ENCODE results near the gene SLC38A1. TPM values are rescaled to one million over a fixed set of nuclear protein-coding genes. Genes with fewer than 3 reads are reported as not detected.

Gene SLC38A1
- total RNA-seq, 1 donor from 2014 or later = 58.5 TPM

- H3K27ac ChIP-seq = no peak overlapping the region
- H3K36me3 ChIP-seq = no peaks in the 10 kb centered on the region
- TF ChIP-seq, protein P1, sequence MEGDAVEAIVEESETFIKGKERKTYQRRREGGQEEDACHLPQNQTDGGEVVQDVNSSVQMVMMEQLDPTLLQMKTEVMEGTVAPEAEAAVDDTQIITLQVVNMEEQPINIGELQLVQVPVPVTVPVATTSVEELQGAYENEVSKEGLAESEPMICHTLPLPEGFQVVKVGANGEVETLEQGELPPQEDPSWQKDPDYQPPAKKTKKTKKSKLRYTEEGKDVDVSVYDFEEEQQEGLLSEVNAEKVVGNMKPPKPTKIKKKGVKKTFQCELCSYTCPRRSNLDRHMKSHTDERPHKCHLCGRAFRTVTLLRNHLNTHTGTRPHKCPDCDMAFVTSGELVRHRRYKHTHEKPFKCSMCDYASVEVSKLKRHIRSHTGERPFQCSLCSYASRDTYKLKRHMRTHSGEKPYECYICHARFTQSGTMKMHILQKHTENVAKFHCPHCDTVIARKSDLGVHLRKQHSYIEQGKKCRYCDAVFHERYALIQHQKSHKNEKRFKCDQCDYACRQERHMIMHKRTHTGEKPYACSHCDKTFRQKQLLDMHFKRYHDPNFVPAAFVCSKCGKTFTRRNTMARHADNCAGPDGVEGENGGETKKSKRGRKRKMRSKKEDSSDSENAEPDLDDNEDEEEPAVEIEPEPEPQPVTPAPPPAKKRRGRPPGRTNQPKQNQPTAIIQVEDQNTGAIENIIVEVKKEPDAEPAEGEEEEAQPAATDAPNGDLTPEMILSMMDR (IDR thresholded peaks at IDR 0.05) = no peak
- no peak overlapping the region for H3K4me3 ChIP-seq
- no peaks in the 10 kb centered on the region for H3K27me3 ChIP-seq
- ATAC-seq = no peak
- no peak for DNase-seq
- H3K9me3 ChIP-seq = no peaks in the 10 kb centered on the region
- H3K4me1 ChIP-seq = no peaks in the 10 kb centered on the region
- intact Hi-C loops (cut with DNase I) = no loop called here
Observed at GRCh38 chr12:46238821-46239220, 30.0 kb downstream of the SLC38A1 start.

DNA sequence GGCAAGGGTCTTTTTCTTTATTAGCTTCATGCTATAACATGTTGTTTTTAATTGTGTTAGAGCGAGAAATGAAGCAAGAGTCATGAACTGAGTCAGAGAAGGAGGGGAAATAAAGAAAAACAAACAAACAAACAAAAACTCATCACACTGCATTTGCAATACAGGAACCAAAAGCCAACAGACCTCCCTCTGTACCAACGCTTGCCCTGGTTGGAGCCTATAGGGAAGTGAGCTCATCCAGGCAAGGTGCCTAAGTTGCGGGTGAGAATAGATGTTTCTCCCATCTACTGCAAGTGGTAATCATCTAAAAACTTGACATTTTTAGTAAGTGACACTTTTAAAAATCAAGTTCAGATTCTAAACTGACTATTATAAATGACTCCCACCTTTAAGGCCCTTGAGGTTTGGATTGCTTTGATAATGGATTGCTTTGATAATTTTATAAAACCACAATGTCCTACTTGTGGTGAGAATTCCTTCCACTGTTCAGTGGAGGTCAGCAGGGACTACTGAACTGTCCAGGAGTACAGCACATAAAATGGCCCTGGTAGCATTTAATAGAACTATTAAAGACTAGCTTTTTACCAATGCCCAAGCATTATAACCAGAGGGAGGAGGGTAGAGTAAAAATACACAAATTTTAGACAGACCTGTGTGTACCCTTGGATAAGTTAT lies 31.3 kb downstream of the SLC38A1 start:
- DNase-seq (no peak), ATAC-seq (peak; percentile 55)
- TF ChIP-seq, protein P1 (IDR thresholded peaks at IDR 0.05) = no peak
- Histone ChIP-seq H3K27me3 (no peaks in the 10 kb centered on the region), H3K4me1 (no peaks in the 10 kb centered on the region), H3K9me3 (no peaks in the 10 kb centered on the region), H3K4me3 (no peak overlapping the region), H3K36me3 (no peaks in the 10 kb centered on the region), H3K27ac (no peak overlapping the region)
- intact Hi-C loops (cut with DNase I) = no loop called here

DNA sequence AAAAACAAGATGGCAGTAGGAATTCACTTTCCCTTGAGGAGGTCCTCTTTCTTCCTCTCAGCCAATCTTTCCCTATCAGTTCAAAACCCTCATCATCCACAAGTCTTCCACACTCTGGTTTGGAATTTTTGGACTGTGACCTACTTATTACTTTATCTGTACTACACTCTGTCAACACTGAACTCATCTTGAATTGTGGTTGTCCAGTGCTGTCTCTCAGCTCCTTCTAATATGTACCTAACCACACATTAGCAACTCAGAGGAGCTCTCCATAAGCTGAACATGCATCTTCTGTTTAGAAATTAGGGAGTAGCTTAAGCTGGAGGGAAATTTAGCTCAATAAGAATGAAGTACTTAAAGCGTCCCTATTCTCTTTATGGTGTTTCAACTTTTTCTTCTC lies 34.8 kb downstream of the SLC38A1 start:
- DNase-seq (no peak), ATAC-seq (no peak)
- H3K4me1 ChIP-seq = no peaks in the 10 kb centered on the region
- no peaks in the 10 kb centered on the region for H3K36me3 ChIP-seq
- H3K27me3 ChIP-seq = no peaks in the 10 kb centered on the region
- H3K9me3 ChIP-seq = no peaks in the 10 kb centered on the region
- intact Hi-C loops (cut with DNase I) = no loop called here
- TF ChIP-seq, protein P1 (IDR thresholded peaks at IDR 0.05) = no peak
- H3K4me3 ChIP-seq = no peak overlapping the region
- no peak overlapping the region for H3K27ac ChIP-seq

GRCh38 chr12:46233423-46233822 lies 35.4 kb downstream of the SLC38A1 start:
- no peak for DNase-seq
- Histone ChIP-seq H3K36me3 (no peaks in the 10 kb centered on the region), H3K9me3 (no peaks in the 10 kb centered on the region), H3K27ac (no peak overlapping the region), H3K4me3 (no peak overlapping the region), H3K4me1 (no peaks in the 10 kb centered on the region), H3K27me3 (no peaks in the 10 kb centered on the region)
- TF ChIP-seq, protein P1 (IDR thresholded peaks at IDR 0.05) = no peak
- ATAC-seq = no peak
- intact Hi-C loops (cut with DNase I) = no loop called here

DNA sequence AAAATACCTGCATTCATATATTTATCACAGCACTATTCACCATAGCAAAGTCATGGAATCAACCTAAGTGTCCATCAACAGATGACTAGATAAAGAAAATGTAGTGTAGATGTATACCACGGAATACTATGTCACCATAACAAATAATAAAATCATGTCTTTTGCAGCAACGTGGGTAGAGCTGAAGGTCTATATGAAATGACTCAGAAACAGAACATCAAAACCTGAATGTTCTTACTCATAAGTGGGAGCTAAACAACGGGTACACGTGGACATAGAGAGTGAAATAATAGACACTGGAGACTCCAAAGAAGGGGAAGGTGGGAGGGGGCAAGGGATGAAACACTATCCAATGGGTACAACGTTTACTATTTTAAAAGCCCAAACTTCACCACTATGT lies 37.9 kb downstream of the SLC38A1 start:
- Histone ChIP-seq H3K9me3 (no peaks in the 10 kb centered on the region), H3K27ac (no peak overlapping the region), H3K27me3 (no peaks in the 10 kb centered on the region), H3K4me3 (no peak overlapping the region), H3K4me1 (peaks cover 16% of the 10 kb centered on the region), H3K36me3 (no peaks in the 10 kb centered on the region)
- ATAC-seq (no peak), DNase-seq (no peak)
- TF ChIP-seq, protein P1 (IDR thresholded peaks at IDR 0.05) = no peak
- intact Hi-C loops (cut with DNase I) = no loop called here

- no peak for ATAC-seq
- intact Hi-C loops (cut with DNase I) = no loop called here
- peaks cover 16% of the 10 kb centered on the region for H3K4me1 ChIP-seq
Observed at GRCh38 chr12:46230306-46230705, 38.5 kb downstream of the SLC38A1 start.

More at GRCh38 chr12:46230306-46230705, 38.5 kb downstream of the SLC38A1 start:
- no peaks in the 10 kb centered on the region for H3K36me3 ChIP-seq
- H3K4me3 ChIP-seq = no peak overlapping the region
- DNase-seq = no peak
- H3K9me3 ChIP-seq = no peaks in the 10 kb centered on the region
- H3K27ac ChIP-seq = no peak overlapping the region
- no peaks in the 10 kb centered on the region for H3K27me3 ChIP-seq
- TF ChIP-seq, protein P1 (IDR thresholded peaks at IDR 0.05) = no peak
